ENCODE measurements around the gene ELFN1. TPM values are rescaled to one million over a fixed set of nuclear protein-coding genes. Genes with fewer than 3 reads are reported as not detected.

Gene ELFN1
- total RNA-seq, 1 donor from 2014 or later = not detected

GRCh38 chr7:1781369-1781768 lies 111.3 kb downstream of the ELFN1 start:
- ChIA-PET CTCF (no interaction called here), POLR2A (no interaction called here)
- no peak for TF ChIP-seq CTCF (IDR thresholded peaks at IDR 0.05)
- Mint-ChIP-seq H3K9me3 (peaks cover 14% of the 10 kb centered on the region), H3K27ac (no peak overlapping the region), H3K4me3 (no peak overlapping the region), H3K4me1 (no peaks in the 10 kb centered on the region), H3K36me3 (ENCODE audit: low read depth) (peaks cover 3% of the 10 kb centered on the region), H3K27me3 (peaks cover 22% of the 10 kb centered on the region)
- intact Hi-C loops (cut with micrococcal nuclease) = no loop called here
- no peak for ATAC-seq (ENCODE audit: low read depth)
- DNase-seq = no peak

GRCh38 chr7:1785839-1786238 lies 115.8 kb downstream of the ELFN1 start:
- DNase-seq (no peak), ATAC-seq (ENCODE audit: low read depth) (no peak)
- Mint-ChIP-seq H3K9me3 (peaks cover 12% of the 10 kb centered on the region), H3K36me3 (ENCODE audit: low read depth) (peaks cover 3% of the 10 kb centered on the region), H3K27ac (no peak overlapping the region), H3K4me1 (no peaks in the 10 kb centered on the region), H3K4me3 (no peak overlapping the region), H3K27me3 (peaks cover 17% of the 10 kb centered on the region)
- CTCF ChIA-PET = no interaction called here
- intact Hi-C loops (cut with micrococcal nuclease) = no loop called here
- no peak for TF ChIP-seq CTCF (IDR thresholded peaks at IDR 0.05)
- POLR2A ChIA-PET = no interaction called here

- CTCF ChIA-PET = no interaction called here
Observed at GRCh38 chr7:1787241-1787640, 117.2 kb downstream of the ELFN1 start.

GRCh38 chr7:1787681-1788235 lies 117.7 kb downstream of the ELFN1 start:
- H3K27me3 Mint-ChIP-seq = peaks cover 17% of the 10 kb centered on the region
- no peak overlapping the region for H3K4me3 Mint-ChIP-seq
- H3K9me3 Mint-ChIP-seq = peaks cover 14% of the 10 kb centered on the region
- ATAC-seq (ENCODE audit: low read depth) (no peak), DNase-seq (no peak)
- H3K27ac Mint-ChIP-seq = no peak overlapping the region
- no peaks in the 10 kb centered on the region for H3K4me1 Mint-ChIP-seq
- intact Hi-C loops (cut with micrococcal nuclease) = no loop called here
- ChIA-PET CTCF (no interaction called here), POLR2A (no interaction called here)
- no peak for TF ChIP-seq CTCF (IDR thresholded peaks at IDR 0.05)
- peaks cover 3% of the 10 kb centered on the region for H3K36me3 Mint-ChIP-seq (ENCODE audit: low read depth)

More at GRCh38 chr7:1787241-1787640, 117.2 kb downstream of the ELFN1 start:
- Mint-ChIP-seq H3K27ac (no peak overlapping the region), H3K27me3 (peaks cover 18% of the 10 kb centered on the region), H3K9me3 (peaks cover 12% of the 10 kb centered on the region), H3K36me3 (ENCODE audit: low read depth) (peaks cover 3% of the 10 kb centered on the region), H3K4me1 (no peaks in the 10 kb centered on the region), H3K4me3 (no peak overlapping the region)
- POLR2A ChIA-PET = no interaction called here
- no peak for ATAC-seq (ENCODE audit: low read depth)
- no peak for TF ChIP-seq CTCF (IDR thresholded peaks at IDR 0.05)
- intact Hi-C loops (cut with micrococcal nuclease) = no loop called here
- DNase-seq = no peak

GRCh38 chr7:1794888-1795542 lies 124.9 kb downstream of the ELFN1 start:
- no peaks in the 10 kb centered on the region for H3K4me1 Mint-ChIP-seq
- CTCF ChIA-PET = no interaction called here

More at GRCh38 chr7:1794888-1795542, 124.9 kb downstream of the ELFN1 start:
- TF ChIP-seq CTCF (IDR thresholded peaks at IDR 0.05) = no peak
- no peak for DNase-seq
- no peak for ATAC-seq (ENCODE audit: low read depth)
- H3K9me3 Mint-ChIP-seq = peaks cover 27% of the 10 kb centered on the region
- POLR2A ChIA-PET = no interaction called here
- H3K27ac Mint-ChIP-seq = no peak overlapping the region
- peaks cover 3% of the 10 kb centered on the region for H3K36me3 Mint-ChIP-seq (ENCODE audit: low read depth)
- H3K27me3 Mint-ChIP-seq = peaks cover 19% of the 10 kb centered on the region
- intact Hi-C loops (cut with micrococcal nuclease) = no loop called here
- H3K4me3 Mint-ChIP-seq = no peak overlapping the region

Other genes starting within 250 kb of the ELFN1 start
- 0.42 and 0.55 TPM in 2 replicates for gene MICALL2, start 210.8 kb upstream of the ELFN1 start, total RNA-seq
- gene INTS1, start 165.9 kb upstream of the ELFN1 start, total RNA-seq = 97.6 and 110 TPM in 2 replicates
- 30.3 and 38.5 TPM in 2 replicates for gene MAFK, start 139.6 kb upstream of the ELFN1 start, total RNA-seq
- gene TMEM184A, start 114.1 kb upstream of the ELFN1 start, total RNA-seq = not detected in 2 replicates
- 29.5 and 30.5 TPM in 2 replicates for gene PSMG3, start 100.2 kb upstream of the ELFN1 start, total RNA-seq

Data from activated B cell treated with CpG ODN at 0.5 μM for 24 hours (primary cell).